HuH-7.5 (cell line): Measurements from ENCODE around the gene TLL2.

Experiments used
- DNase-seq: peaks from one replicate; pipeline ENCODE4 v3.0.0; 2011; ENCODE audit warnings: low spot score

Gene TLL2

GRCh38 chr10:96390460-96390864 lies 123.3 kb downstream of the TLL2 start:
- no peak for DNase-seq

GRCh38 chr10:96389785-96390184 lies 123.9 kb downstream of the TLL2 start:
- no peak for DNase-seq

- no peak for DNase-seq
Measured at GRCh38 chr10:96387601-96388000, 126.1 kb downstream of the TLL2 start.

DNA sequence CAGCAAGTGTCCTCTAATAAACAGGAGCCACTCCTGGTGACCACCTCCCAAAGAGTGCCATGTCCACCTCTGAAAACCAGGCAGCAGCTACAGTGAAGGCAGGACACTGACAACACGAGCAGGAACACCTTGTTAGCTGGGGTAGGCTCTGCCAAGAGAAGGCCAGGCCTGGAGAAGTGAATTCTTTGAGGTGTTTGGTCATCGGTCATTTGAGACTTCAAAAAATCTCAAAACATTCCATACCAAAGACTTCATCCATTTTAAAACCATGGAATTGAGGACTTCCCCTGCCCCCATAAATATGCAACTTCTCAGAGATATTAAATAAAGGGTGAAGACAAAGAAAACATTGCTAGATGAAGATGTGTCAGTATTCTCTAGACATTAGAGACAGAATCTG lies 126.6 kb downstream of the TLL2 start:
- no peak for DNase-seq

DNA sequence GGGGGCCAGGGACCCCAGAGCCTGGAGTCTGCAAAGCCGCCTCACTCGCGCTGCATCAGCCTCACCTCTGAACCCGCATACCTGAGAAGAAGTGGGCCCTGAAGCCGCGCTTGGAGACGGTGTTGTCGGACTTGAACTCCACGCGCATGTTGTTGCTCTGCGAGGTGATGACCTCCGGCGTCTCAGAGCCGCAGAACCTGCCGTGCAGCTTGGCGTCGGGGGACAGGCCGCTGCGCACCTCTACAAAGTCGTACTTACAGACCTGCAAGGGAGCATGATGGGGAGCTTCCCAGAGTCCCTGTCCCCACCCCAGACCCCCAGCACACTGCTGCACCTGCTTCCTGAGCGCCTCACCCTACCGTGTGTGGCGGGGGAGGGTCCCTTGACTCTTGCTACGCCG lies 129.2 kb downstream of the TLL2 start:
- DNase-seq, result no peak

DNA sequence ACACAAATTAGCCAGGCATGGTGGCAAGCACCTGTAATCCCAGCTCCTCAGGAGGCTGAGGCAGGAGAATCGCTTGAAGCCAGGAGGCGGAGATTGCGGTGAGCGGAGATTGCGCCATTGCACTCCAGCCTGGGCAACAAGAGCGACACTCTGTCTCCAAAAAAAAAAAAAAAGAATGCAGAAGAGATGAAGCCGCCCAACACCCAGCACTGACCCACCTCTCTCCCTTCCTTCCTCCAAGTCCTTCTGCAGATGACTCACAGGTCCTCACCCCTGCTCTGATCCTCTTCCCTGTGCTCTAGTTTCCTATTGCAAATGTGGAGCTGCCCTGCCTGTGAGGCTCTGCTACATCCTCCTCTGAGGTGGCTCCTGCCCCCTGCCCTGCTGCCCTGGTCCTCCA lies 132.9 kb downstream of the TLL2 start:
- no peak for DNase-seq

DNA sequence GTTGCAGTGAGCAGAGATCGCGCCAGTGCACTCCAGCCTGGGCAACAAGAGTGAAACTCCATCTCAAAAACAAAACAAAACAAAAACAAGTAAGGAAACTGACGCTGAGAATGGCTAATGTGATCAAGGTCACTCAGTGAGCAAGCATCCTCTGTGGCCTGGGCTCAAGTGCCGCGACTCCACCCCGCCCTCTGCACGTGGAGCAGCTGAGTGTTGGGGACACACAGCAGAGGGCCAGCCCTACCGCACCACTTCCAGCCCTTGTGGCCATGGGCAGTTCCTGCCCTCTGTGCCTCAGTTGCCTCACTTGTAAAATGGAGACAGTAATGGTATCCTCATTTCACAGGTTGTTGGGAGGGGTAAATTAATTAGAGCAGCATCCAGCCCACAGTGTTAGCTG lies 134.0 kb downstream of the TLL2 start:
- DNase-seq, result no peak

DNA sequence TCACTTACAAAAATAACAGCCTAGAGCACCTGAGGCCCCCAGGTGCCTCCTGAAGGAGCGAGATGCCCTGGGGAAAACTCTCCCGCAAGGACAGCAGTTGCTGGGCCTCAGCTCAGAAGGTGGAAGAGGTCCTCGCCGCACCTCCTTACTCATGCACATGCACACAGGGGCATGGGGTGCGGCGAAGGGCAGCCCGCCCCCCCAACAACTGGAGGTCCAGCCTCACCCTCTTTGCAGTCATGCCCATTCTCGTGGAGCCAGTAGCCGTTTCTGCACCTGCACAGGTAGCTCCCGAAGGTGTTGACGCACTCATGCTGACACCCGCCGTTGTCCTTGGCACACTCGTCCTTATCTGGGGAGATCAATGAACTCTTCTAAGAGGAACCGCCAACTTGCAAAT lies 135.0 kb downstream of the TLL2 start:
- DNase-seq, result no peak

DNA sequence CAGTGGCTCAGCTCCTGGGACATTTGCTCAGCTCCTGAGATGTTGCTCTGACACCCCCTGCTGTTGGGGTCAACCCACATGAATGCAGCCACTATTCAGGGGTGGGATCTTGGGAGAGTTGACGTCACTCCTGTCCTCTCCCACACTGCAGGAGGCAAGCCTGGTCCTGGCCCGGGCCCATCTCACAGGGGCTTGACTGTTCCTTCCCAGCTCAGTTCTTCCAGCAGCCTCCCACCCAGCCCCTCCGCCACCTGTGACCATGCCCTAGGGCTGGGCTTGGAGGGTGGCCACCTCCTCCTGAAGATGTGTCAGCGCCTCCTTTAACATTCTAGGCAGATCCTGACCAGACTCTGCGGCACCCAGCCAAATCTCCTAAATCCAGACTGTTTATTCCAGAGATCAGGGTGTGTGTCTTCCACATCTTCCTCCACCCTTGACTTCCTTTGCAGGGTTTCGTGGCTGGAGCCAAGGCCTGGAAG lies 135.9 kb downstream of the TLL2 start:
- no peak for DNase-seq

GRCh38 chr10:96376483-96376882 lies 137.2 kb downstream of the TLL2 start:
- no peak for DNase-seq

DNA sequence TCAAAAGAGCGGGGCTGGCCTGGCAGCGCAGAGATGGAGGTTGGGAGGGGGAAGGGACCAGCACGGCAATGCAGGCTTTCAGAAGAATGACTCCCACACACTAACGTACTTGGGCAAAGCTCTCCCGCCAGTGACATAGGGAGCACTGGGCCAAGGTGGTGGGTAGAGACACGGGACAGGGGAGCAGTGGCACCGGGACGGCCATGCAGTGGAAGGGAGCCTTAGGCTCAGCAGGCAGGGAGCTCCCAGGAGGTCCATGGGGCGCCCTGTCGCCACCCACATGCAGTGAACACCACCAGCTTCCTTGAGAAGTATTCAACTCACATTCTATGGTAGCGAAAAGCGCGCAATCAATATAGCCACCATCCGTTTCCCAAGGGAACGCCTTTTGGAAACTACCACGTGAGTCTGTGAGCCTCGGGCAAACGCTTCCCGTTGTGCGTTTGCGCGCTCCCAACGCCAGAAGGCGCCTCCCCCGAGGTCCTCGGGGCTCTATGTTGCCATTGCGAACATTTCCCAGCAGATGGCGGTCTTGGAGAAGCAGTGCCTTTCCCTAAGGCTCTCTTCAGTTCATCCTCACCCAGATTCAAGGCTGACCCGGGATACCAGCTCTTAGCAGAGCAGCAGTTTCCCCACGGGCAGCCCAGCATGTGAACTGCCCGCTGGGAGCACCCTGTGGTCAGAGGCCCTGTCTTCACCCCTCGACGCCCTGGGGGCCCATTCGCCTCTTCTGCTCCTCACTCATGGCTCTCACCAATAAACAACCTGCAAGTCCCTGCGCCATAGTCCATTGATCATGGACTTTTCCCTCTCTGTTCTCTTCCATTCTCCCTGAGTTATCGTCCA lies 138.5 kb downstream of the TLL2 start:
- DNase-seq, result peak; percentile 95

DNA sequence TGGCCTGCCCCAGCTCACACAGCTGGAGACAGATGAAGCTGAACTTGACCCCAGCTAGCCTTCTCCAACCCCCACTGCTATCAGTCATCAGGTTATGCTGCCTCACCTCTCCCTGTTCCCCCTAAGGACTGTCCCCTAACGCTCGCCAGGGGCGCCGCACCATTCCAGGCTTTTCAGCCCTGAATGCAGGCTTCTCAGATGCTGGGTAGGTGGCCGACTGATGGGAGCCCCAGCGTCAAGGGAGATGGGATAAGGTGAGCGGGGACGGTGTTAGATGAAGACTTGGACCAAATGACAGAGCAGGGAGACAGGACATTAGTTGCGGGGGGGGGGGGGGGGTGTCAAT lies 139.1 kb downstream of the TLL2 start:
- DNase-seq, result peak; percentile 36

- DNase-seq, result no peak
Measured at GRCh38 chr10:96374004-96374403, 139.7 kb downstream of the TLL2 start.

DNA sequence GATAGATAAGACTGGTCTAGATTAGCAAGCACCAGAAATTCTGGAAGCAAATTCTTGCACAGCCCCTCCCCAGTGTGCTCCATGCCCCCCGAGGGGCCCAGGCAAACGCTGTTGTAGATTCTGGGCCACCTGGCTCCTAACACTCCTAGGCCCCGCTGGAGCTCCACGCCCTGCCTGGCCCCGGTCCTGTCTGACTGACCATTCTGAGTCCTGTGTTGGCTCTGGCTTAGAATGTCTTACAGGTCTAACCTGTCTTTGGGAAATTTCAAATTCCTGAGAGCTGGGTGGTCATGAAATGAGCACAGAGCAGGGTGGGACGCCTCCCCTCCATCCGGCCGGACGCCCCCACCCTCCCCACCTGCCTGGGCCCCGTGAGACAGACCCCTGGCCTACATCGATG lies 142.4 kb downstream of the TLL2 start:
- no peak for DNase-seq

DNA sequence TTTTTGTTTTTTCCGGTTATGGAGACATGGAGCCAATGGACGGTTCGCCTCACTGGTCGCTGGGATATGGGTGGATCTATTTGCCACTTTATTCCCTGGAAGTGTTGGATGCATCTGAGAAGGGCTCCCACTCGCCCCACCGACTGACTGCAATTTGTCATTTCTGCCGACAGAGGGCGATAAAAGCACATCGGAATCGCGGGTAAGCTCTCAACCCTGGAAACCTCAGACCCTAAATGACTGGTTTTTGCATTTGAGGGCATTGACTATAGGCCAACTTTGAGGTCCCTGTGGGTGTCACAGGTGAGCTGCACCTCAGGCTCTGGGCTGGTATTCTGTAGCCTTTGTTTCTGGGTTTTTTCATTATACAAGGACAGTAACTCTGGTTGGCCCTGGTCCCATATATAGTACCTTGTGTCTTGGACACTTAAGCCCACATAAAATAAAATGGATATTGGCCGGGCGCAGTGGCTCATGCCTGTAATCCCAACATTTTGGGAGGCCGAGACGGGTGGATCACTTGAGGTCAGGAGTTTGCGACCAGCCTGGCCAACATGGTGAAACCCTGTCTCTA lies 143.1 kb downstream of the TLL2 start:
- peak; percentile 74 for DNase-seq

DNA sequence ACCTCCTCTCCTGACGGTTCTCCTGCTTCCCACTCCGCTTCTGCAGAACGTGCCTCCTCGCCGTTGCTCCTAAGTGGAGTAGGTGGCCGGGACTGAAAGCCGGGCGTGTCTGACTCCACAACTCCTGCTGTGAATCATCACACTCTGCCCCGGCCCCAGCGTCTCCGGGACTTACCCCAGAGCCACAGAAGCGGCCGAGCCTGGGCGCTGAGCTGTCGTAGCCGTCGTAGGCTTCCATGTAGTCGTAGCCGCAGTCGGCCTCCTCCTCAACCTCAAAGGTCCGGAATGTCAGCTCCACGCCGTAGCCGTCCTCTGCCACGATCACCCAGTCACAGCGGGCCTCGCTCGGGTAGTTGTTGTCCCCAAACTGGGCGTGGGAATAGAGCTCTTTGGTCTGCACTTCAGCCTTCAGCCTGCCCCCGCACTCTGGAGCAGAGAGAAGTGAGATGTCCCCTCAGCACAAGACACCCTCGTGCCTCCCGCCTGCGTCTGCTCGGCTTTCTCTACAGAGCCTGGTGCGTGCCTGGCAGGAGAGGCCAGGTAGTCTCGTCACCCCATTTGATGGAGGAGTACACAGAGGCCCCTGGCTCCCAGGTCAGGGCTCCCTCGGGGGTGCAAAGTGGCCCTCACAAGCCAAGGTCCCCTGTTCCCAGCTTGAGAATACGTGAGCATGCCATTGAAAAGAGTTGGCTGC lies 143.7 kb downstream of the TLL2 start:
- peak; percentile 34 for DNase-seq

DNA sequence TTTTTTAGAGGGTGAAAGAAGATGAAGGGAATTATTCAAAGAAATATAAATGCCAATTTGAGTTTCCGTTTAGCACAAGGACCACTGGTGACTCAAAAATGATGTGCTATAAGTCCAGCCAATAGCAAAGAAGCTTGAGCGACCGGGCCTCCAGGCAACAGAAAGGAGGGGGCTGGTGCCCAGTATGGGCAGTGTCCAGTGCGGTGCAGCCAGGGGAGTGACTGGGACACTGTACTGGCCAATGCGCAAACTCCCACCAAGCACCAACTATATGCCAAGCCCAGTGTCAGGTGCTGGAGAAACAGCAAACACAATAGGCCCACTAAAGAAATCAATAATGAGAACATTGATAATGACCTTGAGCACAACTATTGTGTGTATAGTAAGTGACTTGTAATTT lies 144.8 kb downstream of the TLL2 start:
- DNase-seq, result no peak

DNA sequence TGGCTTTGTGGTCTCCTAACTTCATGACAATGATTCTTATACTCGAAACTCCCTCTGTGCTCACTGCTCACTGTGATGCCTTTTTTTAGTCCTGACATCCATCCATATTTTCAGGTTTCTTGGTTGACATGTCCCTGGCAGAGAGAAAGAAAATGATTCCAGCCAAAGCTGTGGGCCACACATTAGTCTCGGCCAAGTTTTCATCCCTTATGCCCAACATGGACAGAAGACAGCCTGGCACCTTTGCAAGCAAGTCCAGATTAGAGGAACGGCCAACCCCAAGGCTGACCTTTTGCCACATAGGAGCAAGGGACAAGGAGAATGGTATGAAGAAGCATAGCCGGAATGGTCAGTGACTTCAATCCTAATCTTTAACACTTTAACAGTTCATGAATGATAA lies 146.3 kb downstream of the TLL2 start:
- no peak for DNase-seq

DNA sequence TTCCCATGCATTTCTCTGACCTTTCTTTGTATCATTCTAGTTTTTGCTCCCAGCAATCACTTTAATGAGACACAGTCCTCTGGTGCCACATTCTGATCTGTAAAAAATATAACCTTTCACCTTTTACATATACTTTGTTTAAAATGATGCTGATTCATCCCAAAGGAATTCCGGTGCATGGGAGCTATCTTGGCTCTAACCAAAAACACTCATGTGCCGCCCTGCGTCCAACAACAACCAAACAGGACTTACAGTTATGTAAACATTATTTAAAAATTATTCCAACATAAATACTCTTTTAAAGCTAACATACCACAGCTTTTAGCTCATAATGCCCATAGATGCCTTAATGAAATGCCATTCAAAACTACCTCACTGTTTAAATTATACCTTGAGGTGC lies 147.2 kb downstream of the TLL2 start:
- DNase-seq, result no peak

GRCh38 chr10:96365571-96365970 lies 148.2 kb downstream of the TLL2 start:
- no peak for DNase-seq

GRCh38 chr10:96360766-96361165 lies 153.0 kb downstream of the TLL2 start:
- DNase-seq, result no peak

GRCh38 chr10:96360331-96360730 lies 153.4 kb downstream of the TLL2 start:
- DNase-seq, result no peak

DNA sequence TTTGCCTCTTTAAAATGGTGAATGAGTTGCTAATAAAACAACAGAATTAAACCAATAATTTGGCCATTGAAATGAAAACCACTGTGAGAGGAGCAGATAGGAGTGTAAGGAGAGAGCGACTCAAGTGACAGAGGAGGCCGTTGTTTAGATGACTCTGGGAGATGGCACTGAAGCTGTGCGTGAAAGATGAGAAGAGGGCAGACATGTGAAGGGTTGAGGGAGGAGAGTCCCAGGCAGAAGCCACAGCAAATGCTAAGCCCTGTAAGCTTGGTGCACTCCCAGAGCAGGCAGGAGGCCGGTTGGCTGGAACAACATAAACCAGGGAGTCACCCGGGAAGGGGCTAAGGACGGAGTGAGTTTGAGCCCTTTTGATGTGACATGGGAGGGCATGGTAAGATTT lies 154.1 kb downstream of the TLL2 start:
- no peak for DNase-seq
